LNCAP (cell line): Measurements from ENCODE around the gene TMEM184A.

Experiments used
- CTCF ChIP-seq: fragments of 450-650 bp; IDR thresholded peaks from 2 replicates; pipeline ENCODE4 v1.5.1; 2017; ENCODE audit warnings: mild to moderate bottlenecking

The TMEM184A gene

GRCh38 chr7:1546274-1546908 lies 9.6 kb downstream of the TMEM184A start:
- TF ChIP-seq CTCF: no peak

- no peak for TF ChIP-seq CTCF
These were observed 10.4 kb downstream of the TMEM184A start for GRCh38 chr7:1545417-1546246.

- TF ChIP-seq CTCF: no peak
These were observed 11.0 kb downstream of the TMEM184A start for GRCh38 chr7:1544896-1545416.

GRCh38 chr7:1544178-1544895 lies 11.7 kb downstream of the TMEM184A start:
- no peak for TF ChIP-seq CTCF

- TF ChIP-seq CTCF: no peak
These were observed 12.2 kb downstream of the TMEM184A start for GRCh38 chr7:1543826-1544177.

GRCh38 chr7:1542841-1543747 lies 12.9 kb downstream of the TMEM184A start:
- TF ChIP-seq CTCF: no peak

- TF ChIP-seq CTCF: no peak
These were observed 13.7 kb downstream of the TMEM184A start for GRCh38 chr7:1542329-1542728.
